Heart left ventricle (tissue), 16 donors: ENCODE results near the gene VWA1. TPM values are rescaled to one million over a fixed set of nuclear protein-coding genes. Genes with fewer than 3 reads are reported as not detected.

ENCODE experiments used
- ATAC-seq, 4 donors: fragments of 200-7000 bp; cut with Tn5 transposase; one replicate each; pipeline ENCODE4 v1.9.1; 2020 to 2022; ENCODE audit warnings: moderate library complexity in 4 of 4, mild to moderate bottlenecking in 3 of 4, moderate number of reproducible peaks in 1 of 4
- DNase-seq, 5 donors: peaks; one replicate each; pipeline ENCODE4 v3.0.0-alpha.2; 2020
- H3K27ac ChIP-seq, 12 donors: fragments of 200-600 bp; sonication (generic) in 4 of 12; one replicate each; pipeline versions ENCODE4 v1.5.0 to v1.8.0; 2016 to 2022; ENCODE audit warnings: mild to moderate bottlenecking in 2 of 12
- H3K27me3 ChIP-seq, 9 donors: fragments of 200-600 bp; sonication (generic) in 2 of 9; one replicate each; pipeline versions ENCODE4 v1.5.1 to v1.8.0; 2016 to 2022; ENCODE audit warnings: mild to moderate bottlenecking in 3 of 9
- H3K36me3 ChIP-seq, 9 donors: fragments of 200-600 bp; sonication (generic) in 2 of 9; one replicate each; pipeline versions ENCODE4 v1.5.0 to v1.8.0; 2018 to 2022; ENCODE audit warnings: mild to moderate bottlenecking in 2 of 9
- H3K4me1 ChIP-seq, 12 donors: fragments of 200-600 bp; sonication (generic) in 4 of 12; one replicate each; pipeline versions ENCODE4 v1.5.0 to v1.8.0; 2016 to 2022; ENCODE audit warnings: mild to moderate bottlenecking in 3 of 12
- H3K4me3 ChIP-seq, 12 donors: fragments of 200-600 bp; sonication (generic) in 4 of 12; one replicate each; pipeline versions ENCODE4 v1.5.0 to v1.8.0; 2017 to 2022; ENCODE audit warnings: mild to moderate bottlenecking in 9 of 12, moderate library complexity in 4 of 12
- H3K9me3 ChIP-seq, 12 donors: fragments of 200-600 bp; sonication (generic) in 4 of 12; one replicate each; pipeline versions ENCODE4 v1.5.0 to v1.8.0; 2016 to 2022; ENCODE audit warnings: mild to moderate bottlenecking in 1 of 12
- POLR2A ChIP-seq, 2 donors: fragments of 450-650 bp; IDR thresholded peaks; one replicate each; pipeline ENCODE4 v1.6.1; 2017; ENCODE audit warnings: antibody characterized with exemption in 2 of 2, mild to moderate bottlenecking in 2 of 2, moderate library complexity in 2 of 2
- WGBS, 4 donors: extraction: QIAGEN DNeasy Blood & Tissue Kit in 2 of 4; methylation state at CpG; one replicate each; pipeline versions ENCODE4 v1.1.5 to v1.1.7; 2013 to 2018; 5-methylcytosine and 5-hydroxymethylcytosine counted together
- intact Hi-C, 10 donors: fragments of 100-400 bp; cut with DNase I; formaldehyde crosslinking; loops; one replicate each; pipeline versions ENCODE4 v1.11.1 to v1.14.2; 2022
- polyA plus RNA-seq, 2 donors: library from polyadenylated mRNA; stranded (reverse); fragments of 200-250 nt; gene quantifications; one replicate each; pipeline ENCODE4 v1.2.3, GENCODE V29; 2013
- total RNA-seq, 9 donors: library from RNA; depleted of rRNA in 2 of 9; stranded (reverse); fragments of >200 nt in 2 of 9; fragmentation: NEBNext Ultra II Directional in 3 of 9; extraction: Animal tissue kit (Norgen Biotek cat#: 25700) in 3 of 9; gene quantifications; one replicate each; pipeline versions ENCODE4 v1.1.0 to v1.2.4, GENCODE V29; 2016 to 2023
- TF ChIP-seq, protein P1 (sequence below), 12 donors: fragments of 200-600 bp; sonication (generic) in 4 of 12; IDR thresholded peaks; one replicate each; pipeline versions ENCODE4 v1.5.0 to v1.8.0; 2018 to 2022; ENCODE audit warnings: antibody characterized with exemption in 12 of 12, mild to moderate bottlenecking in 5 of 12
- donor health status: ischemic (EF 13 %, LVEDD 7.1; RV severe dilation, severe dysfunction).
- donor health status: healthy with polysubstance abuse.
- donor health status: DM: no; HTN: yes; CAD: no.
- donor health status: DM: no; HTN: no; CAD: no.
- donor health status: ischemic (EF 25% LVEDD 6.9; RV normal size, moderate dysfunction).
- donor health status: ischemic (EF 25% LVEDD 5.7; RV mildly dilated, moderate dysfunction).
- donor health status: healthy.
- donor health status: DM: yes; HTN: yes; CAD: no.
- donor health status: ischemic (EF 35%, LVEDD 5.7; RV mildly dilated, moderate dysfunction).
- donor health status: nonischemic (EF 11% LVEDD 7.7; RV severe dilation, severe dysfunction).
- donor health status: DM: yes; HTN: yes; CAD: no.
- donor health status: PGD.
- donor health status: ischemic (EF 29% LVEDD 5.4; RV normal size, mild dysfunction).
- donor health status: nonischemic (EF 23%, LVEDD 6.1; RV moderate dilation, normal function).

The VWA1 gene
- total and polyA plus RNA-seq, 11 donors, result 7.0 to 49.5 (median 14.8) TPM

DNA sequence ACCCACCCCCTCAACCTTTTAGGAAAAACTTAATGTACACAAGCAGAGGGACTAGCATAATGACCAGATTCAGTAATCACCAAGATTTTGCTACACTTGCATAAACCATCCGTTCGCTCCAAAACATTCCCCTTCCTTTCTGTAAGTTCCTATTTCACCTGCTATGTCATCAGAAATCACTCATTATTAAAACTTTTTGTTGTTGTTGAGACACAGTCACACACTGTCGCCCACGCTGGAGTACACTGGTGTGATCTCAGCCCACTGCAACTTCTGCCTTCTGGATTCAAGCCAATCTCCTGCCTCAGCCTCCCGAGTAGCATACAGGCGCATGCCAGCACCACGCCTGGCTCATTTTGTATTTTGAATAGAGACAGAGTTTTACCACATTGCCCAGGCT, 31.8 kb upstream of the VWA1 start:
- Histone ChIP-seq H3K9me3 (no peaks in the 10 kb centered on the region), H3K4me1 (peaks cover 9 to 56% (median 42%) of the 10 kb centered on the region in 12 donors), H3K4me3 (no peak overlapping the region), H3K27me3 (no peaks in the 10 kb centered on the region), H3K36me3 (peaks cover 0 to 59% (median 52%) of the 10 kb centered on the region in 9 donors), H3K27ac (no peak overlapping the region)
- TF ChIP-seq, protein P1, sequence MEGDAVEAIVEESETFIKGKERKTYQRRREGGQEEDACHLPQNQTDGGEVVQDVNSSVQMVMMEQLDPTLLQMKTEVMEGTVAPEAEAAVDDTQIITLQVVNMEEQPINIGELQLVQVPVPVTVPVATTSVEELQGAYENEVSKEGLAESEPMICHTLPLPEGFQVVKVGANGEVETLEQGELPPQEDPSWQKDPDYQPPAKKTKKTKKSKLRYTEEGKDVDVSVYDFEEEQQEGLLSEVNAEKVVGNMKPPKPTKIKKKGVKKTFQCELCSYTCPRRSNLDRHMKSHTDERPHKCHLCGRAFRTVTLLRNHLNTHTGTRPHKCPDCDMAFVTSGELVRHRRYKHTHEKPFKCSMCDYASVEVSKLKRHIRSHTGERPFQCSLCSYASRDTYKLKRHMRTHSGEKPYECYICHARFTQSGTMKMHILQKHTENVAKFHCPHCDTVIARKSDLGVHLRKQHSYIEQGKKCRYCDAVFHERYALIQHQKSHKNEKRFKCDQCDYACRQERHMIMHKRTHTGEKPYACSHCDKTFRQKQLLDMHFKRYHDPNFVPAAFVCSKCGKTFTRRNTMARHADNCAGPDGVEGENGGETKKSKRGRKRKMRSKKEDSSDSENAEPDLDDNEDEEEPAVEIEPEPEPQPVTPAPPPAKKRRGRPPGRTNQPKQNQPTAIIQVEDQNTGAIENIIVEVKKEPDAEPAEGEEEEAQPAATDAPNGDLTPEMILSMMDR (IDR thresholded peaks at IDR 0.05), result no peak
- TF ChIP-seq POLR2A (IDR thresholded peaks at IDR 0.05), result no peak
- DNase-seq (no peak), ATAC-seq (no peak)
- WGBS, 4 donors, result 81 to 87% (median 84%) methylated on average over 7 of the region's 7 CpGs
- intact Hi-C loops, result loop anchor here in 3 of 10 donors (2.0 to 10.0 kb wide), 2 partner anchors 33 to 101 kb away; no protein-coding TSS in a partner anchor

DNA sequence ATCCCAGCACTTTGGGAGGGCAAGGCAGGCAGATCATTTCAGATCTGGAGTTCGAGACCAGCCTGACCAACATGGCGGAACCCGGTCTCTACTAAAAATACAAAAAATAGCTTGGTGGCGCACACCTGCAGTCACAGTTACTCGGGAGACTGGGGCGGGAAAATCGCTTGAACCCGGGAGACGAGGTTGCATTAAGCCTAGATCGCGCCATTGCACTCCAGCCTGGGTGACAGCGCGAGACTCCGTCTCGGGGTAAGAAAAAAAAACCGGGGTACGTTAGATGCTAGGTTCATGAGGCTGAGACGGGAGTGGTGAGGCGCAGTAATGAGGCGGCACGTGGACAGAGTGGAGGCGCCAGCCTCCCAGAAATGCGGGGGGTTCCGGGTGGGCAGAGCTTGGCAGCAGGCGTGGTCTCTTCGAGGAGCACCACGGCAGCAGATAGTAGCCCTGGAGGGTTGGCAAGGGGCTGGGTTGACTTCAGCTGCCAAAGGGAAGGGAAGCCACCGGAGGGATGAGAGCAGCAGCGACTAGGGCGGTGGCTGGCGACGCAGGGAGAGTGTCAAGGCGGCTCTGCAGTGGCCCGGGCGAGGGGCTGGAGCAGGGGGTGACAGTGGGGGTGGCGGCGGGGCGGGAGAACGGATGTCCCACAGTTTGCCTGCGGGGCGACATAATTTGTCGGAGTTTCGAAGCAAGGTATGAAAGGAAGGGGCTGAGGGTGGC, 29.2 kb upstream of the VWA1 start:
- no peaks in the 10 kb centered on the region for H3K9me3 ChIP-seq
- TF ChIP-seq POLR2A (IDR thresholded peaks at IDR 0.05), result no peak
- TF ChIP-seq, protein P1 (IDR thresholded peaks at IDR 0.05), result no peak
- H3K4me1 ChIP-seq, result peaks cover 5 to 50% (median 33%) of the 10 kb centered on the region in 12 donors
- H3K36me3 ChIP-seq, result peaks cover 0 to 51% (median 45%) of the 10 kb centered on the region in 9 donors
- intact Hi-C loops, result loop anchor here in 6 of 10 donors (2.0 to 10.0 kb wide), 4 partner anchors 25 to 99 kb away; no protein-coding TSS in a partner anchor
- peak overlapping the region in 11 of 12 donors; percentile 81 to 94 (median 88) for H3K27ac ChIP-seq
- H3K27me3 ChIP-seq, result no peaks in the 10 kb centered on the region
- 43 to 46% (median 45%) methylated on average over 43 of the region's 43 CpGs for WGBS, 4 donors
- DNase-seq, result no peak
- H3K4me3 ChIP-seq, result peak overlapping the region; percentile 61 to 100 (median 94)
- ATAC-seq, result peak in 1 of 4 donors; percentile 1

DNA sequence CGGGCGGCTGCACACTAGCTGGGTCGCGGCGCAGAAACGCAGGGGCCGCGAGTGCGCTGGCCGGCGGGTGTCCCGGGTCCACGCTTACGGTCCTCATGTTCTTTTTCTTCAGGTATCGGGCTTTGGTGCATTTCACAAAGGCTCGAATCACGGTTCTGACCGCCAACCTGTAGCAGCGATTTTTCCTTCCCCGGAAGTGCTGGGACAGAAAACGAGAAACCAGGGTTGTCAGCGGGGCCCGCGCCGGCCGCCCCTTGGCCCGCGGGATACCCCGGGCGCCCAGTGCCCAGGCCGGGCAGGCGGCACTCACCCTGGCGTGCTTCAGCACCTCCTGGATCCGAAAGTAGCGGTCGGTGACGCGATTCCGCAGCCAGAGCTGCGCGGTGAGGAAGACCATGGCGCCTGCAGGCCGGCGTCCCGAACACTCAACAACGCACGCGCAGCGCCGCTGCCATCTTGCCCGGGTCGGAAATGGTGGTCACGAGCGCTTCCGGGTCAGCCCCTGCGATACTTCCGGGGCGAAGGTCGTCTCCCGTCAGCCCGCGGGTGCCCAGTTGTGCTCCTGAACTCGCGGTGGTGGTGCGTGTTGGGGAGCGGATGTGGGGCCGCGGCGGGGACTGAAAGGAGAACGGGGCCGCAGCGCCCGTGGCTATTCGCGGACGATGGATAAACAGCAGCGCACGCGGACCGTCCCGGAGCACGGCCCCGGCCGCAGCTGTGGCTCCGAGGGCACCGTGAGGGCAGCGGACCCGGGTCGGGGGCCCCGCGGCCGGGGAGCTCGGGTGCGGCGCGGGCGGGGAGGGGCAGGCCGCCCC, 28.5 kb upstream of the VWA1 start, which contains the start of gene MRPL20:
Gene MRPL20, minus strand, starts transcription at position 473 of the 815 bp plus-strand sequence. Its CDS starts 76 bp downstream, at position 397.
- H3K27me3 ChIP-seq, result no peaks in the 10 kb centered on the region
- H3K4me3 ChIP-seq, result peak within 1 kb of the TSS; percentile 61 to 100 (median 94)
- TF ChIP-seq, protein P1 (IDR thresholded peaks at IDR 0.05), result no peak
- peak in 1 of 2 donors; percentile 71 for TF ChIP-seq POLR2A (IDR thresholded peaks at IDR 0.05)
- peaks cover 5 to 43% (median 33%) of the 10 kb centered on the region in 12 donors for H3K4me1 ChIP-seq
- intact Hi-C loops, result loop anchor here in 6 of 10 donors (2.0 to 10.0 kb wide), 4 partner anchors 24 to 98 kb away; no protein-coding TSS in a partner anchor
- no peaks in the 10 kb centered on the region for H3K9me3 ChIP-seq
- peak; percentile 92 to 100 (median 98) for ATAC-seq
- H3K36me3 ChIP-seq, result peaks cover 0 to 43% (median 37%) of the 10 kb centered on the region in 9 donors
- peak; percentile 94 to 97 (median 96) for DNase-seq
- peak within 1 kb of the TSS; percentile 72 to 94 (median 88) for H3K27ac ChIP-seq
- 0 to 1% (median 0%) methylated on average over 31 to 98 of the region's 98 CpGs for WGBS, 4 donors
